Epithelial cell of umbilical artery (primary cell): ENCODE data around the gene YLPM1. TPM values are rescaled to one million over a fixed set of nuclear protein-coding genes. Genes with fewer than 3 reads are reported as not detected.

Experiments
- total RNA-seq: library from RNA; depleted of rRNA; stranded (reverse); fragments of >200 nt; gene quantifications from 2 replicates; pipeline ENCODE4 v1.2.3, GENCODE V29; 2014

YLPM1 gene
- 19.2 and 24.2 TPM in 2 replicates for total RNA-seq

DNA sequence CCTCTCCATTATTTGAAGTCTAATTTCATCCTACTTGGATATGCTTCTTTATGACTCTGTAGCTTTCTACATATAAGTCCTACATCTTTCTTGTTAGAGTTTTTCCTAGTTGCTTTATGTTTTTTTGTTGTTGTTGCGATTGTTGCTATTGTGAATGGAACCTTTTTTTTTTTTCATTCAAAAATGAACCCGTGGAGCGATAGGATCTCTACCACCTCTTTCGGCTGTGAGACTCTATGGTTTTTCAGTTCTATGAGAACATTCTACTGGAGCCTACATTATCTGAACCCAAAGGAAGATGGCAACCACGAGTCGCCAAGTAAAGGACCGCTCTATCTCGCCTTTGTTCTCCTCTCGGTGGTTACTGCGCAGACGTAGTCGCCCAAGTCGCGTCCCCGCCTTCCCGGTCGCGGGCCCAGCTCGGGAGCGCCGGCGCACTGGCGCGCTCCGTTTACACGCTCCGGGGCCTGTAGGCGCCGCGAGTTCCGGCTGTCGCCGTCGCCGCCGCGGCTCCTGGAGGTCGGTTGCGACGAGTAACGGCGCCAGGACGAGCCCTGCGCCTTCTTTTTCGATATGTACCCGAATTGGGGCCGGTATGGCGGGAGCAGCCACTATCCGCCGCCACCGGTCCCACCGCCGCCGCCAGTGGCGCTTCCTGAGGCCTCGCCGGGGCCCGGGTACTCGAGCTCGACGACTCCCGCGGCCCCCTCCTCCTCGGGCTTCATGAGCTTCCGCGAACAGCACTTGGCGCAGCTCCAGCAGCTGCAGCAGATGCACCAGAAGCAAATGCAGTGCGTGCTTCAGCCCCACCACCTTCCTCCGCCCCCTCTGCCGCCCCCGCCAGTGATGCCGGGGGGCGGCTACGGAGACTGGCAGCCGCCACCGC lies at the start of gene YLPM1:
Gene YLPM1 (plus strand): TSS at position 400 of the 886 bp plus-strand sequence. CDS start 174 bp downstream, at position 574.

DNA sequence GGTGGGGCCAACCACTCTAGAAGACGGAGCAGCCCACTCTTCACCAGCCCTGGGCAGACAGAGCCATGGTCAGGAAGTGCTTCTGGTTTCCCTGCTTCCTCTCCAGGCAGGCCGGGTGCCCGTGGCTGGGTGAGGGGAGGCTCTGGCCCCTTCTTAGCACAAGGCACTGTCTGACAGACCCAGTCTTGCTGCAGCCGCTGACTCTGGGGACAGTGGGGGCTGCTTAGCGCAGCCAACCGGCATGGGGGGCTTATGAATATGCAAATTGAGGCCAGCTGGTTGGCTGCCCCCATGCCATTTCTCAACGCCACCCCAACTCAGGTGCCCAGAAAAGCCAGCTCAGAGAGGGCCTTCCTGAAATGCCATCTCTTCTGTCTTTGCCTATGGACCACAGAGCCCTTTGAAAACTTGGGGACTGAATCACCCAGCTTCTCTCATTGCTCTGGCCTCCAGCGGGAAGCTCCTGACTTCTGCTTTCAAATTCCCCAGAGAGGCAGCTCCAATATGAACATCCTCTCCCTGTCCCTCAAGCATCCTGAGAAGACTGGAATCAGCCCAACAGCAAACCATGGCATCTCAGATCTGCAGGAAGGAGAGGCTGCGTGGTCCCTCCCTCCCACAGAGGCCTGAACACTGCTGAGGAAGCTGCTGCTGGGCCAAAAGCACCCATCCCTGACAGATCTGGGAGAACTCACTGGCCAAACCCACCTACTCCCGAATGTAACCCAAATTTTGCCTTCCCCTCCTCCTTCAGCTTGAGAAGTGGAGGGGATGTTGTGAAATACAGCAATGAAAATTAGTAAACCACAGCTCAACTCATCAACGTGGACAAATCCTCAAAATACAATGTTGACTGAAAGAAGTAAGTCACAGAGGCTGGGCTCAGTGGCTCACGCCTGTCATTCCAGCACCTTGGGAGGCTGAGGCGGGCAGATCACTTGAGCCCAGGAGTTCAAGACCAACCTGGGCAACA lies 113.1 kb downstream of the YLPM1 start, which contains the start of gene PROX2:
Gene PROX2 (minus strand): TSS at position 205 of the 973 bp plus-strand sequence. CDS start 12,311 bp downstream, outside the sequence.

DNA sequence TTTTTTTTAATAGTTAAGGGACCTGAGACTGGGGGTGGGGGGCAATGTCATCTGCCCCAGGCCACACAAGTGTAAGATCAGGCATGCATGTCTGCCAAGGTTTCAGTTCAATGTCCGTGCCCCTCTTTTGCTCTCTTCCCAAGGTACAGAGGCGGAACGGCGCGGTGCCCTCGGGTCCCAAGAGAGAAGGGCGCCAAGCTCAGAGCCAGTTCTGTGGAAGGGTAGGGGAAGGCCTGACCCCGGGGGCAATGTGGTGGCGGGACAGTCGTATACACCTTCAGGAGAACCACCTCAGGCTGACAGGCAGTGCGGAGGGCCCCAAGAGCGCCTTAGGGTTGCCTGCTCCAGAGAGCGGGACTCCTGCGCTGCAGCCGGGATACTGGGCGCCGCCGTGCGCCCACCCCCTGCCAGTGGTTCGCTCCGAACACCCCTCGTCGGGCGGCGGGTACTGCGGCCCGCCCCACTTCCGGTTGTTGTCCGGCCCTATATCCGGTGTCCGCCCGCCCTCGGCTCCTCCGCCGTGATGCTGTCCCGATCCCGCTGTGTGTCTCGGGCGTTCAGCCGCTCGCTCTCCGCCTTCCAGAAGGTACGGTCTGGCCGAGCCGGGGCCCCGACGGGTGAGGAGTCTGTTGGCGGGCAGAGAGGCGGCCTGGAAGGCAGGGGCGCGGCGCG lies 118.5 kb downstream of the YLPM1 start, which contains the start of gene DLST:
Gene DLST (plus strand): TSS at position 486 of the 672 bp plus-strand sequence. CDS start 38 bp downstream, at position 524.

Other genes starting within 250 kb of the YLPM1 start
- 80.1 and 141 TPM in 2 replicates for gene LTBP2, start 151.1 kb upstream of the YLPM1 start, total RNA-seq
- 24.8 and 27.0 TPM in 2 replicates for gene AREL1, start 50.2 kb upstream of the YLPM1 start, total RNA-seq
- 27.7 and 31.5 TPM in 2 replicates for gene FCF1, start 50.2 kb upstream of the YLPM1 start, total RNA-seq
- not detected in 2 replicates for gene PROX2, start 112.8 kb downstream of the YLPM1 start, total RNA-seq
- gene DLST, start 118.6 kb downstream of the YLPM1 start, total RNA-seq: 48.1 and 60.3 TPM in 2 replicates
- 5.2 and 15.0 TPM in 2 replicates for gene RPS6KL1, start 159.9 kb downstream of the YLPM1 start, total RNA-seq
- 378 and 418 TPM in 2 replicates for gene PGF, start 192.3 kb downstream of the YLPM1 start, total RNA-seq
- 149 and 194 TPM in 2 replicates for gene EIF2B2, start 239.6 kb downstream of the YLPM1 start, total RNA-seq